ENCODE data around the gene UBE2S. TPM values are rescaled to one million over a fixed set of nuclear protein-coding genes. Genes with fewer than 3 reads are reported as not detected.
"Not testable (repeated sequence)": the region's sequence is repeated elsewhere in the genome, so short reads cannot be mapped to it uniquely, and the experiment has no call there.

The UBE2S gene
- total and polyA plus RNA-seq, 2 donors: 17.5 to 29.9 TPM

GRCh38 chr19:55432241-55432959 lies 24.8 kb upstream of the UBE2S start:
- H3K27ac ChIP-seq (ENCODE audit: low read depth): no peak overlapping the region
- WGBS: 88% methylated on average over 14 of the region's 14 CpGs
- DNase-seq (ENCODE audit: extremely low spot score): no peak
- no peak overlapping the region for H3K4me3 ChIP-seq (ENCODE audit: low read depth, low read length)
- no peaks in the 10 kb centered on the region for H3K4me1 ChIP-seq (ENCODE audit: insufficient read depth)
- no peaks in the 10 kb centered on the region for H3K36me3 ChIP-seq (ENCODE audit: insufficient read depth)

- Histone ChIP-seq H3K36me3 (ENCODE audit: insufficient read depth) (no peaks in the 10 kb centered on the region), H3K4me1 (ENCODE audit: insufficient read depth) (no peaks in the 10 kb centered on the region), H3K4me3 (ENCODE audit: low read depth, low read length) (no peak overlapping the region), H3K27ac (ENCODE audit: low read depth) (no peak overlapping the region)
- DNase-seq (ENCODE audit: extremely low spot score): no peak
- 90% methylated on average over 1 of the region's 1 CpG for WGBS
Observed at GRCh38 chr19:55431183-55431582, 23.6 kb upstream of the UBE2S start.

- no peak for DNase-seq (ENCODE audit: extremely low spot score)
- H3K27ac ChIP-seq (ENCODE audit: low read depth): no peak overlapping the region
- H3K4me1 ChIP-seq (ENCODE audit: insufficient read depth): no peaks in the 10 kb centered on the region
- 71% methylated on average over 2 of the region's 2 CpGs for WGBS
- no peak overlapping the region for H3K4me3 ChIP-seq (ENCODE audit: low read depth, low read length)
- H3K36me3 ChIP-seq (ENCODE audit: insufficient read depth): no peaks in the 10 kb centered on the region
Observed at GRCh38 chr19:55426042-55426441, 18.5 kb upstream of the UBE2S start.

GRCh38 chr19:55424518-55424917 lies 16.9 kb upstream of the UBE2S start:
- 63% methylated on average over 3 of the region's 3 CpGs for WGBS
- H3K36me3 ChIP-seq (ENCODE audit: insufficient read depth): no peaks in the 10 kb centered on the region
- H3K27ac ChIP-seq (ENCODE audit: low read depth): no peak overlapping the region
- H3K4me1 ChIP-seq (ENCODE audit: insufficient read depth): no peaks in the 10 kb centered on the region
- no peak for DNase-seq (ENCODE audit: extremely low spot score)
- H3K4me3 ChIP-seq (ENCODE audit: low read depth, low read length): no peak overlapping the region

GRCh38 chr19:55423225-55424005 lies 15.8 kb upstream of the UBE2S start:
- Histone ChIP-seq H3K36me3 (ENCODE audit: insufficient read depth) (no peaks in the 10 kb centered on the region), H3K4me1 (ENCODE audit: insufficient read depth) (no peaks in the 10 kb centered on the region), H3K27ac (ENCODE audit: low read depth) (no peak overlapping the region), H3K4me3 (ENCODE audit: low read depth, low read length) (no peak overlapping the region)
- 54% methylated on average over 13 of the region's 13 CpGs for WGBS
- DNase-seq (ENCODE audit: extremely low spot score): no peak

- 67% methylated on average over 4 of the region's 4 CpGs for WGBS
- H3K36me3 ChIP-seq (ENCODE audit: insufficient read depth); H3K27ac ChIP-seq (ENCODE audit: low read depth); DNase-seq (ENCODE audit: extremely low spot score); H3K4me1 ChIP-seq (ENCODE audit: insufficient read depth); H3K4me3 ChIP-seq (ENCODE audit: low read depth, low read length): not testable (repeated sequence)
Observed at GRCh38 chr19:55421281-55421680, 13.7 kb upstream of the UBE2S start.

- WGBS: 61% methylated on average over 5 of the region's 5 CpGs
- no peak overlapping the region for H3K4me3 ChIP-seq (ENCODE audit: low read depth, low read length)
- H3K36me3 ChIP-seq (ENCODE audit: insufficient read depth): no peaks in the 10 kb centered on the region
- no peaks in the 10 kb centered on the region for H3K4me1 ChIP-seq (ENCODE audit: insufficient read depth)
- H3K27ac ChIP-seq (ENCODE audit: low read depth): no peak overlapping the region
- DNase-seq (ENCODE audit: extremely low spot score): no peak
Observed at GRCh38 chr19:55419624-55420236, 12.1 kb upstream of the UBE2S start.

GRCh38 chr19:55419103-55419502 lies 11.5 kb upstream of the UBE2S start:
- WGBS: 62% methylated on average over 5 of the region's 5 CpGs
- H3K4me1 ChIP-seq (ENCODE audit: insufficient read depth): no peaks in the 10 kb centered on the region
- H3K4me3 ChIP-seq (ENCODE audit: low read depth, low read length): no peak overlapping the region
- no peak for DNase-seq (ENCODE audit: extremely low spot score)
- H3K36me3 ChIP-seq (ENCODE audit: insufficient read depth): no peaks in the 10 kb centered on the region
- H3K27ac ChIP-seq (ENCODE audit: low read depth): no peak overlapping the region

GRCh38 chr19:55418185-55418584 lies 10.6 kb upstream of the UBE2S start:
- no peaks in the 10 kb centered on the region for H3K36me3 ChIP-seq (ENCODE audit: insufficient read depth)
- 14% methylated on average over 7 of the region's 7 CpGs for WGBS
- H3K4me1 ChIP-seq (ENCODE audit: insufficient read depth): no peaks in the 10 kb centered on the region
- no peak overlapping the region for H3K27ac ChIP-seq (ENCODE audit: low read depth)
- DNase-seq (ENCODE audit: extremely low spot score): peak; percentile 68
- H3K4me3 ChIP-seq (ENCODE audit: low read depth, low read length): no peak overlapping the region

GRCh38 chr19:55410168-55410567 lies 2.6 kb upstream of the UBE2S start:
- H3K36me3 ChIP-seq (ENCODE audit: insufficient read depth): no peaks in the 10 kb centered on the region
- WGBS: 94% methylated on average over 2 of the region's 2 CpGs
- no peak for DNase-seq (ENCODE audit: extremely low spot score)

GRCh38 chr19:55409179-55409578 lies 1.6 kb upstream of the UBE2S start:
- H3K36me3 ChIP-seq (ENCODE audit: insufficient read depth); DNase-seq (ENCODE audit: extremely low spot score); H3K4me1 ChIP-seq (ENCODE audit: insufficient read depth); H3K27ac ChIP-seq (ENCODE audit: low read depth); H3K4me3 ChIP-seq (ENCODE audit: low read depth, low read length): not testable (repeated sequence)
- WGBS: 91% methylated on average over 8 of the region's 8 CpGs

More at GRCh38 chr19:55410168-55410567, 2.6 kb upstream of the UBE2S start:
- no peak overlapping the region for H3K27ac ChIP-seq (ENCODE audit: low read depth)
- H3K4me3 ChIP-seq (ENCODE audit: low read depth, low read length): no peak overlapping the region
- H3K4me1 ChIP-seq (ENCODE audit: insufficient read depth): no peaks in the 10 kb centered on the region

GRCh38 chr19:55408533-55408872 lies 915 bp upstream of the UBE2S start:
- Histone ChIP-seq H3K4me3 (ENCODE audit: low read depth, low read length) (no peak overlapping the region), H3K36me3 (ENCODE audit: insufficient read depth) (no peaks in the 10 kb centered on the region), H3K4me1 (ENCODE audit: insufficient read depth) (no peaks in the 10 kb centered on the region), H3K27ac (ENCODE audit: low read depth) (peak overlapping the region; percentile 43)
- no peak for DNase-seq (ENCODE audit: extremely low spot score)
- WGBS: 63% methylated on average over 9 of the region's 9 CpGs

- Histone ChIP-seq H3K36me3 (ENCODE audit: insufficient read depth) (no peaks in the 10 kb centered on the region), H3K4me1 (ENCODE audit: insufficient read depth) (no peaks in the 10 kb centered on the region), H3K27ac (ENCODE audit: low read depth) (peak overlapping the region; percentile 99), H3K4me3 (ENCODE audit: low read depth, low read length) (peak overlapping the region; percentile 90)
- under 1% methylated on average over 72 of the region's 72 CpGs for WGBS
- DNase-seq (ENCODE audit: extremely low spot score): peak; percentile 98
Observed at GRCh38 chr19:55407800-55408532, 378 bp upstream of the UBE2S start.

All from urinary bladder (tissue), 4 donors.